Activated T-helper 17 cell treated with anti-CD3 and anti-CD28 coated beads, Interleukin-2, amount 50 U/mL, for 72 hours (primary cell): Measurements from ENCODE around the gene VRK2. TPM values are rescaled to one million over a fixed set of nuclear protein-coding genes. Genes with fewer than 3 reads are reported as not detected.

ENCODE experiments used
- ATAC-seq: fragments of 150-1000 bp; cut with Tn5 transposase; replicated peaks from 2 replicates; pipeline ENCODE4 v1.10.0; 2021; ENCODE audit warnings: mild to moderate bottlenecking, moderate library complexity
- H3K27ac Mint-ChIP-seq: one replicate; pipeline ENCODE4 v1.8.0; 2022; ENCODE audit warnings: mixed read lengths
- H3K27me3 Mint-ChIP-seq: one replicate; pipeline ENCODE4 v1.8.0; 2022; ENCODE audit warnings: mixed read lengths
- H3K36me3 Mint-ChIP-seq: one replicate; pipeline ENCODE4 v1.8.0; 2022; ENCODE audit warnings: low read depth, mild to moderate bottlenecking, mixed read lengths
- H3K4me1 Mint-ChIP-seq: one replicate; pipeline ENCODE4 v1.8.0; 2022; ENCODE audit warnings: mixed read lengths
- H3K4me3 Mint-ChIP-seq: one replicate; pipeline ENCODE4 v1.8.0; 2022; ENCODE audit warnings: mild to moderate bottlenecking, mixed read lengths
- H3K9me3 Mint-ChIP-seq: one replicate; pipeline ENCODE4 v1.8.0; 2022; ENCODE audit warnings: mixed read lengths
- total RNA-seq, 2 donors: library from RNA; stranded (reverse); gene quantifications; one replicate each; pipeline ENCODE4 v1.2.3, GENCODE V29; 2022

VRK2 gene
- total RNA-seq, 2 donors from 2014 or later: 14.3 to 19.7 TPM

DNA sequence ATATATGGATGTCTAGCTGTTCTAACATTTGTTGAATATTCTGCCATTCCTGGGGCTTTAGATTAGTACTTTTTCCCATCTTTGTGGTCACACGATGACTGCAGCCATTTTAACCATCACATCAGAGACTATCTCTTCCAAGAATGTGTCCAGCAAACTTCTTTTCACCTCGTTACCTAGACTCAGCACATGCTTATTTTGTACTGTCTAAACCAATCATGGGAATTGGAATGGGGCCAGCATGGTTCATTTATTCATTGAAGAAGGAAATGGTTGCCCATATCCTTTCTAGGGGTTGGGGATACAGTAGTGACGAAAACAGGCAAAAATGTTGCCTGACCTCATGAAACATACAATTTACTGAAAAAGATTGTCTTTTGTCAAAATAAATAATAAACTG, 2.5 kb upstream of the VRK2 start:
- no peaks in the 10 kb centered on the region for H3K27me3 Mint-ChIP-seq
- peak overlapping the region; percentile 83 for H3K4me3 Mint-ChIP-seq
- H3K4me1 Mint-ChIP-seq: peaks cover 22% of the 10 kb centered on the region
- peak overlapping the region; percentile 83 for H3K27ac Mint-ChIP-seq
- no peaks in the 10 kb centered on the region for H3K9me3 Mint-ChIP-seq
- ATAC-seq: no peak
- peaks cover 10% of the 10 kb centered on the region for H3K36me3 Mint-ChIP-seq

DNA sequence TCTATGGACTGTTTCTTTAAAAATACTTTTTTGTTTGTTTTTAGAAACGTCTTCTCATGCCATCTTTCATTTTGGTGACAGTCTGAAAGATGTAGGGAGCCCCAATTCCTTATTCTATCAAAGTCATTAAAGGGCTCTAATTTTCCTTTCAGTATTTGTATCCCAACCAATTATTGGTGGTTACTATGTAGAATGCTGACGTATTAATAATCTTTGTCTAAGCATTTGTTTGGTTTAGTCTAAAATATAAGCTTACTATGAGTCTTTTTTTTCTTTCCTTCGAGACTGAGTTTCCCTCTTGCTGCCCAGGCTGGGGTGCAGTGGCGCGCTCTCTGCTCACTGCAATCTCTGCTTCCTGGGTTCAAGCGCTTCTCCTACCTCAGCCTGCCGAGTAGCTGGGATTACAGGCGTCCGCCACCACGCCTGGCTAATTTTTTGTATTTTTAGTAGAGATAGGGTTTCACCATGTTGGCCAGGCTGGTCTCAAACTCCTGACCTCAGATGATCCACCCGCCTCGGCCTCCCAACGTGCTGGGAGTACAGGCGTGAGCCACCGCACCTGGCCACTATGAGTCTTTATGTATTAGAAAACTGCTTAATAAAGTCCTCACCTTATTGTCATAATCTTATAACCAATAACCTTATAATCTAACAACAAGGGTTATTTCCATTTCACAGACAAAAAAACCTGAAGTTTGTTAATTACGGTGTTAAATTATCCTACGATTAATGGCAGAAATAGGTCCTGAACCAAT, 849 bp upstream of the VRK2 start:
- peaks cover 22% of the 10 kb centered on the region for H3K4me1 Mint-ChIP-seq
- peaks cover 18% of the 10 kb centered on the region for H3K36me3 Mint-ChIP-seq
- H3K4me3 Mint-ChIP-seq: peak overlapping the region; percentile 83
- peak overlapping the region; percentile 83 for H3K27ac Mint-ChIP-seq
- ATAC-seq: no peak
- no peaks in the 10 kb centered on the region for H3K27me3 Mint-ChIP-seq
- no peaks in the 10 kb centered on the region for H3K9me3 Mint-ChIP-seq

DNA sequence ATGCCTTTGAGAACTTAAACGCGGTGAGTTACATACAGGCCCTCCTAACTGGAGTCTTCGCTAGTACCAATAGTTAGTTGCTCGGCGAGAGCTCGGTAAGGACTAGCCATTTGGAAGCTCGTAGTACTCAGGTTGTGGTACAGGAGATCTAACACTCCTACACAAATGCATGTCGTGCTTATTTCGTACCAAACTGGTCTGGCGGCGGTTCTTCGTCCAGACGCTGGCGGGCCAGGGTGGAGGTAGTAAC, 346 bp upstream of the VRK2 start:
- Mint-ChIP-seq H3K36me3 (peaks cover 18% of the 10 kb centered on the region), H3K27me3 (no peaks in the 10 kb centered on the region), H3K27ac (peak overlapping the region; percentile 83), H3K4me3 (peak overlapping the region; percentile 83), H3K9me3 (no peaks in the 10 kb centered on the region), H3K4me1 (peaks cover 22% of the 10 kb centered on the region)
- no peak for ATAC-seq

DNA sequence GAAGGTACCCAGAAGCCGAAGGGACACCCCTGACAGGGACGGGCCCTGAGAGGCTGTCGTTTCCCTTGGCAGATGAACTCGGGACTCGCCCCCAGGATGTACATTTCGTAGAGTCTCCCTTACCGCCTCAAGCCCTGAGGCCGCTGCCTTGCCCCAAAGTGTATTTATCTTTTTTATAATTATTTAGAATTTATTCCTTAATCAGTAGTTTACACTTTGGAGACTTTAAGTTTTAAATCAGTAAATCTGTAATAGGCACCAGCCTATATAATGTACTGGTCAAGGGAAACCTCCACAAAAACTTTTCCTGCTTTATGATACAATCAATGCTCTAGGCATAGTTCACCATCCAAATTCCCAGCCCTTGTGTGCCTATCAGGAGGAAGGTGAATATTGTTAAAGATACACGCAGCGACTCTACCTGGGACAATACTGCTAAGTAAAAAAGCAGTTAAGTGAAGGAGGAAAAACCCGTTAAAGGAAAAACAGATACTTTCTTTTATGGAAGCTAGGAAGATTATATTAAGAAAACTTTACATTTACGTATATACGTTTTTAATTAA, 848 bp downstream of the VRK2 start:
- H3K27me3 Mint-ChIP-seq: no peaks in the 10 kb centered on the region
- H3K4me3 Mint-ChIP-seq: peak overlapping the region; percentile 83
- H3K27ac Mint-ChIP-seq: peak overlapping the region; percentile 83
- peak; percentile 72 for ATAC-seq
- H3K9me3 Mint-ChIP-seq: no peaks in the 10 kb centered on the region
- H3K36me3 Mint-ChIP-seq: peaks cover 29% of the 10 kb centered on the region
- peaks cover 19% of the 10 kb centered on the region for H3K4me1 Mint-ChIP-seq

DNA sequence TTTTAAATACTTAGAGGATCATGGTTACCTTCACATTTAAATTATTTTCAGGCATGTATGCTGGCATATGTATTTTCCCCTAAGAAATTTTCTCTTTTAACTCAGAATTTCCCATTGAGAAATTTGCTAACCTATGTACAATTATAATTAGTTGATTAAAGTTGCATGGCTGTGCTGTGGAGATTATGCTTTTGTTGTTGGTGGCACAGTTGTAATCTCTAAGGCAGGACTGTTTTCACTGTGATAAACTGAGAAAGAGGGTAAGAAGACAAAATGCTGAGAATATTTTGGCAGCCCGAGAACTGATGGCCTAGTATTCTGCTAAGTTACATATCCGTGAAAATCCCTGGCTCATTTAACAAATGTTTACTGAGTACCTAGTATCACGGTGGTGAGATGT, 1.4 kb downstream of the VRK2 start:
- Mint-ChIP-seq H3K36me3 (peaks cover 34% of the 10 kb centered on the region), H3K9me3 (no peaks in the 10 kb centered on the region), H3K27me3 (no peaks in the 10 kb centered on the region), H3K4me1 (peaks cover 15% of the 10 kb centered on the region), H3K4me3 (peak overlapping the region; percentile 83), H3K27ac (peak overlapping the region; percentile 83)
- no peak for ATAC-seq

DNA sequence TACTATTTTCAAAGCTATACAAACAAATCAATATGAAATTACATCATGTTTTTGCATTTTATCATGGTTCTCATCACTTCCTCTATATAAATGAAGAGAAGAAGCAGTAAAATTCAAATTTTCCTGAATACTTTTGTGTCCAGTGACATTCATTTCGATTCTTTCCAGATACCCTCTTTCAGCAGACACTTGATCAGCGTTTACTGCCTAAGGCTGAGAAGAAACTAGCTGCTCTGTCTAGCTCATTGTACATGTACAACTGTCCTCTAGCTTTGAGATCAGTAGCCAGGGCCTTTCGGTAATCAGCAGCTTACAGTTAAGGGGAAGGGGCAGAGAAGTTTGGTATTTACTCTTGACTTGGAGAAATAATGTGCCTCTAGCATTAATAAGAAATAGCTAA, 4.8 kb downstream of the VRK2 start:
- Mint-ChIP-seq H3K9me3 (no peaks in the 10 kb centered on the region), H3K4me3 (no peak overlapping the region), H3K4me1 (no peaks in the 10 kb centered on the region), H3K27me3 (no peaks in the 10 kb centered on the region), H3K36me3 (peaks cover 37% of the 10 kb centered on the region), H3K27ac (no peak overlapping the region)
- ATAC-seq: no peak

DNA sequence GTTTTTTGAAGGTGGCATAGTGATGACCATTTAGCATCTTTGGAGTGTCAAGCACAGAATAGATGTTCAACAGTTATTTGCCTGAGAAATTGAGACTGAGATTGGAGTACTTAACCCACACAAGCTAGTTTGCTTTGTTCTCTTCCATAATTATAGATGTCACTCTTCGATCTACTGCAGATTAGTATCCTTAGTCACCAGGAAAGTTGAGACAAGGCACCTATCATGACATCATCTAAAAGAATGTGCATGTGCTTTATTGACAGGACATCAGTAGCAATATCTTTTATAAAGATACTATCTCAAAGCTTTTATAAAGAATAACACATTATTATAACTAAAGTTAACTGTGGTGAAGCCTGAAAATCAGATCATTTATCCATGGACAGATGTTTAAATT, 6.4 kb downstream of the VRK2 start:
- Mint-ChIP-seq H3K27ac (no peak overlapping the region), H3K36me3 (peaks cover 49% of the 10 kb centered on the region), H3K4me3 (no peak overlapping the region), H3K27me3 (no peaks in the 10 kb centered on the region), H3K4me1 (no peaks in the 10 kb centered on the region), H3K9me3 (no peaks in the 10 kb centered on the region)
- ATAC-seq: no peak

DNA sequence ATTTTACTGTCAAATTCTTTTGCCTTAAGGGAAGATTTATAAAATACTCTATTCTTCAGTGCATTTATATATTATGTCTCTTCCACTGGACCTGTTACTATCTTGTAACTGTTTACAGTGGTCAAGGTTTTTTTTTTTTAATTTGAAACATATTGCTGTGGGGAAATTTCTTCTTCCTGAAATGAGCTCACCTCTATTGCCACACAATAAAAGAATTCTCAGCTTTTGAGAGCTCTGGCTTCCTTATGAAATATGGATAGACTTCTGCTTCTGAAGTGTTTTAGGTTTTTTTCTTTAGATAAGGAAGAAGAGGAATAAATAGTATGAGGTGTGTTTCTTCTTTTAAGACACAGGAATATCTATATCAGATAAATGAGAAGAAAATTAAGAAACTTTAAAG, 7.7 kb downstream of the VRK2 start:
- peaks cover 49% of the 10 kb centered on the region for H3K36me3 Mint-ChIP-seq
- ATAC-seq: no peak

DNA sequence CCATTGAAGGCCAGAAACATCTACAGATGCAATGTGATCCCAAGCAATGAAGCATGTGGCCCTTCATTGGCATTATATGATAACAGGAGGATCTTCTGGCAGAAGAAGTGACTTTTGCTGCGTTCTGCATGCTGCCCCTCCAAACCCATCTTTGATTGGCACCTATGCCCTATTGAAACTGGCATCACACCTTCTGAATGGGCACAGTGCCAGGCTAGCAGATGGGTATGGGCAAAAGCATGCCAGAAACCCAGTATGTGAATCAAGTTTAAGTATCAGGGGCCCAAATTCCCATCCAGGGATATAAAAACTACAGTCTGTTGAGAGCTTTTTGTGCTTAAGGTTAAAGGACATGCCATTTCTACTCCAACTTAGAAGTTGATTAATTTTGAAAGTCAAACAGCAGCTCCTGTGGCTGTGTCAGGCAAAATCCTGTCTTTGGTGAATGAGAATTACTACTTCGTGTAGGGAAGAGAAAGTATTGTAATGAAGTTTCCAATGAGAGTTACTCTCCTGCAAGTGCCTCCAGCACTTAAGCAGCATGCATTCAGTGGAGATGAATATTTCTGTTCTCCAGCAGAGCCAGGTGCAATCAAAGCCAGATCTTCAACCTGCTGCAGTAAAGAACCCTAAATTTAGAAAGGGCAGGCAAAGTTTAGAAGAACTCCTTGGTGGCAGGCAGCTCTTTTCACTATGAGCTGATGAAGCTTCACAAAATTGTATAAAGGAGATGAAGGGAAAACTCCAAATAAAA, 8.6 kb downstream of the VRK2 start:
- Mint-ChIP-seq H3K27ac (no peak overlapping the region), H3K4me3 (no peak overlapping the region), H3K4me1 (no peaks in the 10 kb centered on the region), H3K9me3 (no peaks in the 10 kb centered on the region), H3K27me3 (no peaks in the 10 kb centered on the region), H3K36me3 (peaks cover 47% of the 10 kb centered on the region)
- ATAC-seq: no peak

More for the DNA sequence above, 7.7 kb downstream of the VRK2 start:
- Mint-ChIP-seq H3K9me3 (no peaks in the 10 kb centered on the region), H3K4me1 (no peaks in the 10 kb centered on the region), H3K27me3 (no peaks in the 10 kb centered on the region), H3K27ac (no peak overlapping the region), H3K4me3 (no peak overlapping the region)

DNA sequence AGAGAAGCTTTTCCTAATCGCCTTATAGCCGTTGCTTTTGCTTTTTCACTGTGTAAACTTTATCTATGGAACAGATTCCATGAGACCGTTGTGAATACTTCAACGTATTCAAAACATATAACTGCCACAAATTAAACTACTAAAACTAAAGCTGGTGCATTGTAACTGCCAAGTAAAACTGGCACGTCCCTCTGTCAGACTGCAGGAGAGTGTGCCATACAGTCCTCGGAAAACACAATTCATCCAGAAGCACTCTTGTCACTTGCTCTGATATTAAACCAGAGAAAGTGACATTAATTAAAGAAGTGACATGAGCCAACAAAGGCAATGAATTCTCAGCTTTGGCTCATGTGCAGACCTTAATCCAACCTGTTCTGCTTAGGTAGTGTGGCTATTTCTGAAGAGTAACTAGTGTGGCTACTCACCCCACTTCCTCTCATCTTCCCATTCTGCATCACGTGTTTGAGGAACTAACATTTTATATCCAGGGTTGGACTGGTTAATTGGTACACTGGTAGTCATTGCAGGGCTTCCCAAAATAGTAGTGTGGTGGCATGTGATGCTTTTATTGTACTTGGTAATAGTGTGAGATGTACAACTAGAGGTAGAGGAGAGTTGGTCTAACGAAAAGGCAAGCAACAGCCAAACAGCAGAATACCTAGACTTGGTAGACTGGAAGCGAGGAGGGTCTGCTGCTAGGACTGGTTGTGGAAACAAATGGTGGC, 9.7 kb downstream of the VRK2 start:
- Mint-ChIP-seq H3K4me1 (no peaks in the 10 kb centered on the region), H3K27ac (no peak overlapping the region), H3K4me3 (no peak overlapping the region), H3K36me3 (peaks cover 52% of the 10 kb centered on the region), H3K9me3 (no peaks in the 10 kb centered on the region), H3K27me3 (no peaks in the 10 kb centered on the region)
- no peak for ATAC-seq

DNA sequence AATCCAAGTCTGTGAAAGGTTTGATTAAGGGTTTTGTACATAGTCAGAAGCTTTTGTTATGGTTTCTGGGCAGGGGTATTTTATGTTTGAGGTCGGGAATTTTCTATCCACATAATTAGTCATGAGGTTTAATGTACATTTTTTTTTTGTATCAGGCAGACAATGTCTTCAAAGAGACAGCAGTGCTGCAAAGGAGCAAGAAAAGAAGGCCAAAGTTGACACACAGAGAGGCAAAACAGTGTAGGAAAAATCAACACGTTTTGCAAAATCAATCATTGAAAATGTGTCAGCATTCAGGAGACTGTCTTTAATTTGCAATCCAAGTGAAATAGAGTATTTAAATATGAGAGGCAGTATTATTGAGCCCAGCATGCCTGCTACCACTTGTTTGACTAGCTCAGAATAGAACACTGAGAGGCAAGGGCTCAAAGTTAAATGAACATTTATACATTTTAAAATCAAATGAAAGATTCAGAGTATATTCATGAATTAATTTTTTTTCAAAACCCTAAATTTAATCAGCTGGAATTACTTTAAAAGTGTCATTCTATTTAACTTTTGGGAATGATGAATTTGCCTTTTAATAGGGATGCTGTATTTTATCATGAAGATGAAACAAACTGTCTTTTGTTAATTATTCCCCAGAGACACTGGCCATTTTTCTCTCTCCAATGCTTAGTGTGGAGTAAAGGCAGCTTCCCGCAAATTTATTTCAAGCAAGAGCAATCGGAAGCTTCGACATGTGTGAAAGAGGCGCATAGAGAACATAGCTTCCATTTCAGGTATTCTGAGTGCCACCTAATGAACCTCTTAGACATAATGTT, 11.3 kb downstream of the VRK2 start:
- ATAC-seq: no peak
- H3K27ac Mint-ChIP-seq: no peak overlapping the region
- H3K27me3 Mint-ChIP-seq: no peaks in the 10 kb centered on the region
- peaks cover 41% of the 10 kb centered on the region for H3K36me3 Mint-ChIP-seq
- H3K9me3 Mint-ChIP-seq: no peaks in the 10 kb centered on the region
- H3K4me3 Mint-ChIP-seq: no peak overlapping the region
- no peaks in the 10 kb centered on the region for H3K4me1 Mint-ChIP-seq

DNA sequence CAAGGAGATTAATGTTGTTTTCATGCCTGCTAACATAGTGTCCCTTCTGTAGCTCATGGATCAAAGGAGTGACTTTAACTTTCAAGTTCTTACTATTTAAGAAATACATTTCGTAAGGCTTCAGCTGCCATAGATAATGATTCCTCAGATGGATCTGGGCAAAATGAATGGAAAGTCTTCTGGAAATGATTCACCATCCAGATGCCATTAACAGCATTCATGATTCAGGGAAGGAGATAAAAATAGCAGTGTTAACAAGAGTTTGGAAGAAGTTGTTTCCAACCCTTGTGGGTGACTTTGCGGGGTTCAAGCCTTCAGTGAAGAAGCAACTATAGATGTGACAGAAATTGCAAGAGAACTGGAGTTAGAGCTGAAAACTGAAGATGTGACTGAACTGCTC, 17.0 kb downstream of the VRK2 start:
- no peak for ATAC-seq
- H3K36me3 Mint-ChIP-seq: peaks cover 31% of the 10 kb centered on the region
- peaks cover 9% of the 10 kb centered on the region for H3K4me1 Mint-ChIP-seq
- peaks cover 4% of the 10 kb centered on the region for H3K9me3 Mint-ChIP-seq
- no peak overlapping the region for H3K27ac Mint-ChIP-seq
- H3K4me3 Mint-ChIP-seq: no peak overlapping the region
- H3K27me3 Mint-ChIP-seq: no peaks in the 10 kb centered on the region

DNA sequence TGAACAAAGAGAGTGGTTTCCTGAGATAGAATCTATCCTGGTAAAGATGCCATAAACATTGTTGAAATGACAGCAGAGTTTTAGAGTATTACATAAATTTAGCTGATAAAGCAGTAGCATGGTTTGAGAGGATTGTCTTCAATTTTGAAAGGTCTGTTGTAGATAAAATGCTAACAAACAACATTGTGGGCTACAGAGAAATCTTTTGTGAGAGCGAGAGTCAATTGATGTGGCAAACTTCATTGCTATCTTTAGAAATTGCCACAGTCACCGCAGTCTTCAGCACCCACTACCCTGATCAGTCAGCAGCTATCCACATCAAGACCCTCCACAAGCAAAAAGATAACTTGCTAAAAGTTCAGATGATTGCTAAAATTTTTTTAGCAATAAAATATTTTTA, 17.5 kb downstream of the VRK2 start:
- Mint-ChIP-seq H3K9me3 (peaks cover 5% of the 10 kb centered on the region), H3K27ac (no peak overlapping the region), H3K4me3 (no peak overlapping the region), H3K4me1 (peaks cover 9% of the 10 kb centered on the region), H3K36me3 (peaks cover 32% of the 10 kb centered on the region), H3K27me3 (no peaks in the 10 kb centered on the region)
- ATAC-seq: peak; percentile 53

DNA sequence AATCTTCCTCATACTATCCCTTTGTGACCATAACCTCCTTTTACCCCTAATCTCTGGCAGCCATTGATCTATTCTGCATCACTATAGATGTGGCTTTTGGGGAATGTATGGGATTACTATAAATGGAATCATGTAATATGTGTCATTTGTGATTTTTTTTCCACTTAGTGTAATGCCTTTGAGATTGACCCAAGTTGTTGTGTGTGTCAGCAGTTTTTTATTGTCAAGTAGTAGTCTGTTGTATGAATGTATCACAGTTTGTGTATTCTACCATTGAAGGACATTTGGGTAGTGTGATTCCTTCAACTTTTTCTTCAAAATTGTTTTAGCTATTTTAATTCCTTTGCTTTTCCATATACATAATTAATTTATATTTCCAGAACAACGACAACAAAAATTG, 18.6 kb downstream of the VRK2 start:
- H3K36me3 Mint-ChIP-seq: peaks cover 33% of the 10 kb centered on the region
- H3K4me1 Mint-ChIP-seq: peaks cover 9% of the 10 kb centered on the region
- H3K4me3 Mint-ChIP-seq: no peak overlapping the region
- H3K27me3 Mint-ChIP-seq: no peaks in the 10 kb centered on the region
- peaks cover 5% of the 10 kb centered on the region for H3K9me3 Mint-ChIP-seq
- ATAC-seq: no peak
- H3K27ac Mint-ChIP-seq: no peak overlapping the region
